C4-2B (cell line): Measurements from ENCODE around the gene LIX1L.

Experiments used
- ZFX ChIP-seq: fragments of 450-650 bp; IDR thresholded peaks from 2 replicates; pipeline ENCODE4 v1.6.1; 2017
- TF ChIP-seq, protein P1 (sequence below): fragments of 450-650 bp; conservative IDR thresholded peaks from 2 replicates; pipeline ENCODE4 v1.5.1; 2017; ENCODE audit warnings: mild to moderate bottlenecking

DNA sequence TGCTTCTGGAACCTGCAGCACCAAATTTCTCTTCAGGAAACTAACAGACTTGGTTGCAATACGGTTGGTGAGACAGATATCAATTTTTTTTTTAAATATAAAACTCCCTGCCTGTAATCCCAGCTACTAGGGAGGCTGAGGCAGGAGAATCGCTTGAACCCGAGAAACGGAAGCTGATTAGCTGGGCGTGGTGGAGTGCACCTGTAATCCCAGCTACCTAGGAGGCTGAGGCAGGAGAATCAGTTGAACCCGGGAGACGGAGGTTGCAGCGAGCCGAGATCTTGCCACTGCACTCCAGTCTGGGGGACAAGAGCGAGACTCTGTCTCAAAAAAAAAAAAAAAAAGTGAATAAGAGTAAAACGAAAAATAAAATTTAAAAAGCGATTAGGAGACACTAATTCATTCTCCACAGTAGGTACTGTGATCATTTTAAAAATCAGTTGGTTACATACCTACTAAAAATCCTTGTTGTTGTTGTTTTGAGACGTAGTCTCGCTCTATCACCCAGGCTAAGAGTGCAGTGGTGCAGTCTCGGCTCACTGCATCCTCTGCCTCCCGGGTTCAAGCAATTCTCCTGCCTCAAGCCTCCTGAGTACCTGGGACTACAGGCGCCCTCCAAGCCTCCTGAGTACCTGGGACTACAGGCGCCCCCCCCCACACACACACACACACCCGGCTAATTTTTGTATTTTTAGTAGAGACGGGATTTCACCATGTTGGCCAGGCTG, 29.7 kb downstream of the LIX1L start:
- TF ChIP-seq, protein P1, sequence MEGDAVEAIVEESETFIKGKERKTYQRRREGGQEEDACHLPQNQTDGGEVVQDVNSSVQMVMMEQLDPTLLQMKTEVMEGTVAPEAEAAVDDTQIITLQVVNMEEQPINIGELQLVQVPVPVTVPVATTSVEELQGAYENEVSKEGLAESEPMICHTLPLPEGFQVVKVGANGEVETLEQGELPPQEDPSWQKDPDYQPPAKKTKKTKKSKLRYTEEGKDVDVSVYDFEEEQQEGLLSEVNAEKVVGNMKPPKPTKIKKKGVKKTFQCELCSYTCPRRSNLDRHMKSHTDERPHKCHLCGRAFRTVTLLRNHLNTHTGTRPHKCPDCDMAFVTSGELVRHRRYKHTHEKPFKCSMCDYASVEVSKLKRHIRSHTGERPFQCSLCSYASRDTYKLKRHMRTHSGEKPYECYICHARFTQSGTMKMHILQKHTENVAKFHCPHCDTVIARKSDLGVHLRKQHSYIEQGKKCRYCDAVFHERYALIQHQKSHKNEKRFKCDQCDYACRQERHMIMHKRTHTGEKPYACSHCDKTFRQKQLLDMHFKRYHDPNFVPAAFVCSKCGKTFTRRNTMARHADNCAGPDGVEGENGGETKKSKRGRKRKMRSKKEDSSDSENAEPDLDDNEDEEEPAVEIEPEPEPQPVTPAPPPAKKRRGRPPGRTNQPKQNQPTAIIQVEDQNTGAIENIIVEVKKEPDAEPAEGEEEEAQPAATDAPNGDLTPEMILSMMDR, result no peak
- TF ChIP-seq ZFX, result no peak
